ENCODE results near the gene FGF22. TPM values are rescaled to one million over a fixed set of nuclear protein-coding genes. Genes with fewer than 3 reads are reported as not detected.

The FGF22 gene
- total RNA-seq, 1 donor, result not detected

DNA sequence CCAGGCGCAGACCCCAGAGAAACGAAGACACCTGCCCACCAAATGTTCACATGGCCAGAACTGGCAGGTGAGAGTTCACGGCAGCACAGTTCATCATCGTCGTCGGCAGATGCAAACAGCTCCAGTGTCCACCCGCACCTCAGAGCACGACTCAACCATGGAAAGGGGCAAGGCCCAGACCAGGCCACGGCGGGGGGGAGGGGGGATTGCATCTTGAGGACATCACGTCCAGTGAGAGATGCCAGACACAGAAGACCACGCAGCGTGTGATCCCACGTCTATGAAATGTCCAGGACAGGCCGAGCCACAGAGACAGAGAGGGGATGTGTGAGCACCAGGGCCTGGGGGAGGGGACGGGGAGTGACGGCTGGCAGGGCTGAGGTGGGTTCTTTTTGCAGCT is 16.0 kb downstream of the FGF22 start:
- H3K4me1 ChIP-seq (ENCODE audit: insufficient read depth, low read length), result peaks cover 1% of the 10 kb centered on the region
- no peak for DNase-seq (ENCODE audit: insufficient read length, low spot score, missing footprints)
- H3K4me3 ChIP-seq (ENCODE audit: insufficient read depth, low read length), result no peak overlapping the region
- H3K79me2 ChIP-seq (ENCODE audit: insufficient read depth, low read length), result peaks cover 98% of the 10 kb centered on the region
- no peak overlapping the region for H3K27ac ChIP-seq (ENCODE audit: low read depth, low read length)
- TF ChIP-seq, protein P1, sequence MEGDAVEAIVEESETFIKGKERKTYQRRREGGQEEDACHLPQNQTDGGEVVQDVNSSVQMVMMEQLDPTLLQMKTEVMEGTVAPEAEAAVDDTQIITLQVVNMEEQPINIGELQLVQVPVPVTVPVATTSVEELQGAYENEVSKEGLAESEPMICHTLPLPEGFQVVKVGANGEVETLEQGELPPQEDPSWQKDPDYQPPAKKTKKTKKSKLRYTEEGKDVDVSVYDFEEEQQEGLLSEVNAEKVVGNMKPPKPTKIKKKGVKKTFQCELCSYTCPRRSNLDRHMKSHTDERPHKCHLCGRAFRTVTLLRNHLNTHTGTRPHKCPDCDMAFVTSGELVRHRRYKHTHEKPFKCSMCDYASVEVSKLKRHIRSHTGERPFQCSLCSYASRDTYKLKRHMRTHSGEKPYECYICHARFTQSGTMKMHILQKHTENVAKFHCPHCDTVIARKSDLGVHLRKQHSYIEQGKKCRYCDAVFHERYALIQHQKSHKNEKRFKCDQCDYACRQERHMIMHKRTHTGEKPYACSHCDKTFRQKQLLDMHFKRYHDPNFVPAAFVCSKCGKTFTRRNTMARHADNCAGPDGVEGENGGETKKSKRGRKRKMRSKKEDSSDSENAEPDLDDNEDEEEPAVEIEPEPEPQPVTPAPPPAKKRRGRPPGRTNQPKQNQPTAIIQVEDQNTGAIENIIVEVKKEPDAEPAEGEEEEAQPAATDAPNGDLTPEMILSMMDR (IDR thresholded peaks at IDR 0.05; ENCODE audit: extremely low read depth, low read depth, low read length), result no peak
- peaks cover 5% of the 10 kb centered on the region for H3K36me3 ChIP-seq (ENCODE audit: insufficient read depth, low read length)
- H3K4me2 ChIP-seq (ENCODE audit: insufficient read depth, low read length), result no peak overlapping the region
- H3K9me3 ChIP-seq (ENCODE audit: low read depth, low read length), result no peaks in the 10 kb centered on the region
- H3K27me3 ChIP-seq (ENCODE audit: insufficient read depth, low read length), result no peaks in the 10 kb centered on the region
- peaks cover 59% of the 10 kb centered on the region for H4K20me1 ChIP-seq (ENCODE audit: insufficient read depth, low read length)
- H2AFZ ChIP-seq (ENCODE audit: low read length), result no peak overlapping the region

DNA sequence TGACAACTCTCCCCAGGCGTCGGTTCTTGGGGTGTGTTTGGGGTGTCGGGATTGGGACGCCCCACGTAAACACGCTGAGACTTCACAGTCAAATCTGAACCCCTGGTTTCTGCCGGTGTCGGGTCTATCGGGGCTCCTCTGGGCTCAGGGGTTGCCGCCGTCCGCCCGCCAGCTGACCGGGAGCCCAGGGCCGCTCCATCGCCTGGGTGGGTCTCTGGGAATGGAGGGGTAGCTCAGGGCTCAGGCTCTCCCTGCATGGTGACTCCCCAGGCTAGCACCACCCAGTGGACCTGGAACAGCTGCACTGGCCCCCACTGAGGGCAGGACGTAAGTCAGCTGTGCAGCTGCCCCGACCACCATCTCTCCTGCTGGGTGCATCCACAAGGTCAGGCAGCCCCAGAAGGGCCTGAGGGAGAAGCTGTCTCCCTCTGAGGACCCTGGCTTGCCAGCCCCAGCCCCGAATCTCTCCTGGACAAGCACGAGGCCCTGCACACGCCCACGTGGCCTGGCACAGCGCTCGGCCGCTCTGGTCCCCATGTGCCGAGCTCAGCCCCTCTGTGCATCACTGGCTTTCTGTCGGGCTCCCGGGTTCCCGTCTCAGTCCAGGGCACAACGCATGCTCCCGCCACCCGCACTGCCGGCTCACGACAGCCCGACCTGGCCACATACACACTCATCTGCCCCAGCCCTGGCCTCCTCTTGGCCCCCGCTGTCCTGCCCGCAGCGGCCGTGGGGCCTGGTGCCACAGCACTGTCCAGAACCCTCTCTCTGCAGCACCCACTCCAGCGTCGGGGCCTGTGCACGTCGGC is 17.3 kb downstream of the FGF22 start:
- Histone ChIP-seq H3K27ac (ENCODE audit: low read depth, low read length) (no peak overlapping the region), H3K4me2 (ENCODE audit: insufficient read depth, low read length) (no peak overlapping the region), H3K4me1 (ENCODE audit: insufficient read depth, low read length) (peaks cover 14% of the 10 kb centered on the region), H2AFZ (ENCODE audit: low read length) (no peak overlapping the region), H4K20me1 (ENCODE audit: insufficient read depth, low read length) (peaks cover 70% of the 10 kb centered on the region), H3K36me3 (ENCODE audit: insufficient read depth, low read length) (peaks cover 5% of the 10 kb centered on the region), H3K4me3 (ENCODE audit: insufficient read depth, low read length) (no peak overlapping the region), H3K9me3 (ENCODE audit: low read depth, low read length) (no peaks in the 10 kb centered on the region), H3K79me2 (ENCODE audit: insufficient read depth, low read length) (peaks cover 99% of the 10 kb centered on the region), H3K27me3 (ENCODE audit: insufficient read depth, low read length) (no peaks in the 10 kb centered on the region)
- DNase-seq (ENCODE audit: insufficient read length, low spot score, missing footprints), result no peak
- TF ChIP-seq, protein P1 (IDR thresholded peaks at IDR 0.05; ENCODE audit: extremely low read depth, low read depth, low read length), result no peak

DNA sequence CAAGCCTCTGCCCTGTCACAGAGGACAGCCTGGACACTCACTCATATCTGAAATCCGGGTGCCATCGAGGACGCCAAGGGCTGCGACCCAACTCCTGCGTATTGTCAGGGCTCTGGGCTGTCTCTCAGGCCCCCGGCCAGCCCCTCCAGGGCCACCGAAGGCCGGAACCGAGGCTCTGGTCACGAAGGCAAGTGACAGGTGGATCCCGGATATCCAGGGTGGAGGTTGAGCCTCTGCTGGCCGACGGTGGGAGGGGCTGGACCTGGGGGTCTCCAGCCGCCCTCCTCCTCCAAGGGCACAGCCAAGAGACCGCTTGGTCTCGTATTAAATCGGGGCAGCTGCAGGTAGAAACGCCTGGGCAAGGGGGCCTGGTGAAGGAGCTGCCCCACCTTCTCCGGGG is 17.9 kb downstream of the FGF22 start:
- TF ChIP-seq, protein P1 (IDR thresholded peaks at IDR 0.05; ENCODE audit: extremely low read depth, low read depth, low read length), result no peak
- peaks cover 66% of the 10 kb centered on the region for H4K20me1 ChIP-seq (ENCODE audit: insufficient read depth, low read length)
- H3K36me3 ChIP-seq (ENCODE audit: insufficient read depth, low read length), result peaks cover 5% of the 10 kb centered on the region

DNA sequence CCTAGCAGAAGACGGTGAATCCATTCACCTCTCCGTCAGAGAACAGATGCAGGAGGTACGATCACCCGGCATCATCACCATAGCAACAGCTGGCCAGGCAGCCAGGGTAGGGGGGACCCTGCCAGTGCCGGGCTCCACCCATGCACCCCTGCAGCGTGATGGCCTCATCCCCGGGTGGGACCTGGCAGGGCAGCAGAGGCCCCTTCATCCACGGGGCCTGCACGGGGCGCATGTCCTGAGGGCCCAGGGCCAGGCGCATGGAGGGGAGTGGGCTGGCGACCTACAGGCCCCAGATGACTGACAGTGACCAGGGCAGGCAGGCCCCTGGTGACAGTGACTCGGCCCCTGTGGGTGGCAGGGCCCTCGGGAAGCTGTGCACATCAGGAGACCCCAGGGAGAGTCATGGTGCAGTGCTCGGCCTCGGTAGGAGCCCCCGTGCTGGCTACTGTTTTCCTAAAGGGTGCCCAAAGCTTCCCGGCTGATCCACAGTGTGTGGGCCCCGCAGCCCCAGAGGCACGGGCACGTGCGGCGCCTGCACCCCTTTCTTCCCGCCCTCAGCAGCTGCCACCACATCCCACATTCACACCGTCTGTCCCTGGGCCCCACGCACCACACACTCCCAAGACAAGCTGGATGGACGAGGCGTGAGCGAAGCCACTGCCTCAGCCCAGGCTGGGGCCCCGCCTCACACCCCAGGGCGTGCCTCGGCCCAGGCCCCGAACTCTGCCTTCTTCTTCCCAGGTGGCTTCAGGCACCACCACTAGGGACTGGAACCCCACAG is 18.6 kb downstream of the FGF22 start:
- no peak overlapping the region for H3K27ac ChIP-seq (ENCODE audit: low read depth, low read length)
- peaks cover 96% of the 10 kb centered on the region for H3K79me2 ChIP-seq (ENCODE audit: insufficient read depth, low read length)
- H3K9me3 ChIP-seq (ENCODE audit: low read depth, low read length), result no peaks in the 10 kb centered on the region
- DNase-seq (ENCODE audit: insufficient read length, low spot score, missing footprints), result no peak
- peaks cover 14% of the 10 kb centered on the region for H3K4me1 ChIP-seq (ENCODE audit: insufficient read depth, low read length)
- H2AFZ ChIP-seq (ENCODE audit: low read length), result no peak overlapping the region
- H3K4me2 ChIP-seq (ENCODE audit: insufficient read depth, low read length), result no peak overlapping the region
- H3K4me3 ChIP-seq (ENCODE audit: insufficient read depth, low read length), result no peak overlapping the region
- TF ChIP-seq, protein P1 (IDR thresholded peaks at IDR 0.05; ENCODE audit: extremely low read depth, low read depth, low read length), result no peak
- H3K36me3 ChIP-seq (ENCODE audit: insufficient read depth, low read length), result peaks cover 5% of the 10 kb centered on the region
- H4K20me1 ChIP-seq (ENCODE audit: insufficient read depth, low read length), result peaks cover 60% of the 10 kb centered on the region
- no peaks in the 10 kb centered on the region for H3K27me3 ChIP-seq (ENCODE audit: insufficient read depth, low read length)

More for the DNA sequence above, 17.9 kb downstream of the FGF22 start:
- H3K4me3 ChIP-seq (ENCODE audit: insufficient read depth, low read length), result no peak overlapping the region
- H3K4me2 ChIP-seq (ENCODE audit: insufficient read depth, low read length), result no peak overlapping the region
- H3K79me2 ChIP-seq (ENCODE audit: insufficient read depth, low read length), result peaks cover 99% of the 10 kb centered on the region
- peaks cover 14% of the 10 kb centered on the region for H3K4me1 ChIP-seq (ENCODE audit: insufficient read depth, low read length)
- no peaks in the 10 kb centered on the region for H3K9me3 ChIP-seq (ENCODE audit: low read depth, low read length)
- no peak overlapping the region for H3K27ac ChIP-seq (ENCODE audit: low read depth, low read length)
- no peak for DNase-seq (ENCODE audit: insufficient read length, low spot score, missing footprints)
- H2AFZ ChIP-seq (ENCODE audit: low read length), result no peak overlapping the region
- H3K27me3 ChIP-seq (ENCODE audit: insufficient read depth, low read length), result no peaks in the 10 kb centered on the region
